GM18951 (cell line): ENCODE data around the gene MAVS.
"Not testable (repeated sequence)": the region's sequence is repeated elsewhere in the genome, so short reads cannot be mapped to it uniquely, and the experiment has no call there.

Experiments
- POLR2A ChIP-seq: IDR thresholded peaks from 4 replicates; pipeline ENCODE4 v1.6.1; 2011; ENCODE audit warnings: mild to moderate bottlenecking; ENCODE audit not compliant: insufficient read length, insufficient read depth; ENCODE audit errors: extremely low read depth
- in situ Hi-C: fragments of 300-500 bp; cut with MboI; formaldehyde crosslinking; loops from one replicate; pipeline ENCODE4 v1.12.0; 2022; ENCODE audit warnings: low sequenced_read_pairs, mixed read lengths, inconsistent platforms; ENCODE audit not compliant: unreplicated experiment

The MAVS gene

DNA sequence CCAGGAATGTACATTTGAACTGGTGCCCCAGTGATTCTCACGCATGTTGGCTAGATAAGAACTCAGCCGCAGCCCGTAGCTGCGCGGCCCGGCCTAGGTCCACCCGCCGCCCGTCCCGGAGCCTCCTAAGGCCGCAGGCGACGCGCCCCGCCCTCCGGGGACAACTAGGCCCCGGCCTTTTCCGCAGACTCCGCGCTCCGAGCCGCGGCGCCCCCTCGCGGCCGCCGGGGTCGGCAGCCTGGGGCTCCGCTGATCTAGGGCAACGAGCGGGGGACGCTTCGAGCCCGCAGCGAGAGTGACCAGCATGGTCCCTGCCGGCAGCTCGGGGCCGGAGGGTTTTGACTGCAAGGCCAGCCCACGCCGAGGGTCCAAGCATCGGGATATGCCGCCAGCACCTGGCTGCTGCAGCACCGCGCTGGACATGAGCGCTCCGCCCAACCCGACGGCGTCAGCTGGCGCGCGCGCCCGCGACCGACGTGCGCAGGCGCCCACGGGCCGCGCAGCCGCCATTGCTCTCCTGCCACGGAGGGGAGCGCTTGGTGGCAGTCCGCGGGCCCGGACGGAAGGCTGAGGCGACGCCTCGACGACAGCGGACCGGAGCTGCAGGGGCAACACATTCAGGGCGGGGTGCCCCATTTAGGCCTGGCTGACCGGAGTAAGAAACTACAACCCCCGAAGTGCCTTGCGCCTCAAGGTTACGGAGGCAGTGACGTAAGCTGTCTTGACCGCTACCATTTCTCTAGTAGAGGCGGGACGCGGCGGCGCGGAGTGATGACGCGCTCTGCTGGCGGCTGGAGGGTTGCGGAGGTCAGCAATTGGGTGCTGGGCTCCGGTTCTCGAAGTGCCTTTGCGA is 26.4 kb upstream of the MAVS start, which contains the start of gene AP5S1:
Gene AP5S1, plus strand, starts transcription at position 500 of the 853 bp plus-strand sequence. CDS start 1,571 bp downstream, outside the sequence.
- peak; percentile 87 for TF ChIP-seq POLR2A
- in situ Hi-C loops: no loop called here

DNA sequence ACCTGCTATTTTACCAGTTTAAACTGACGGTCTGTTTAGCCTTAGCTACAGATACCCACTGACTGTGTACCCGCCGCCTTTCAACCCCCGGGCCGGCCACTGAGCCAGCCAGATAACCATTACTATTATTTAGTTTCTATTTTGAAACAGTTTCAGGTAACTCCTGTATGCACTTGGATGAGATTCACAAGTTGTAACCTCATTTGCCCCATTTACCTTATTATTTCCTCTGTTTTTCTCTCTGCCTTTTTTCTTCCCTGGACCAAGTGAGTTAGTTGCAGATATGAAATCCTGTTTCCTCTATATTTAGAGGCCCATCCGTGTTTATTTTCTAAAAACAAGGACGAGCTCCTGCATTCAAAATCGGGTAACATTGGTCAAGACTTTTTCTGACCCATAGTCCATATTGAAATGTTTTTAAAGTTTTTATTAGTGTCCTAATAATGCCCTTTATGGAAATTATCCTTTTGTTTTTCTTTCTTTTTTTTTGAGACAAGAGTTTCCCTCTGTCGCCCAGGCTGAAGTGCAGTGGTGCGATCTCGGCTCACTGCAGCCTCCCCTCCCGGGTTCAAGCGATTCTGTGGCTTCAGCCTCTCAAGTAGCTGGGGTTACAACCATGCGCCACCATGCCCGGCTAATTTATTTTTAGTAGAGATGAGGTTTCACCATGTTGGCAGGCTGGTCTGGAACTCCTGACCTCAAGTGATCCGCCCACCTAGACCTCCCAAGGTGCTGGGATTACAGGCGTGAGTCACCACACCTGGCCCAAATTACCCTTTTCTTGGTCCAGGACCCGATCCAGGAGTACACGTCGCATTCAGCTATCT is 25.5 kb upstream of the MAVS start:
- in situ Hi-C loops: no loop called here
- no peak for TF ChIP-seq POLR2A

DNA sequence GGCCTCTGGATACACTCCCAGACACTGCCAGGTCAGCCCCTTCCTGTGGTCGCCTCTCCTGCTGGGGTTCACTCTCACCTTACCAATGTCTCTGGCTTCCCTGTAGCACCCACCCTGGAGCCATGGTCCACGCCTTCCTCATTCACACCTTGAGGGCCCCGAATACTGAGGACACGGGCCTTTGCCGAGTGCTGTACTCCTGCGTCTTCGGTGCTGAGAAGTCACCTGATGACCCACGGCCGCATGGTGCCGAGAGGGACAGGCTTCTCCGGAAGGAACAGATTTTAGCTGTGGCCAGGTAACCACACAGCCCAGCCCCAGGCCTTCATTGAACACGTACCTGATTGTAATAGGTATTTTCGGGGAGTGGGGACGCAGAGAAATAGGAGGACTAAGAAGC is 24.6 kb upstream of the MAVS start:
- TF ChIP-seq POLR2A: no peak
- in situ Hi-C loops: no loop called here

DNA sequence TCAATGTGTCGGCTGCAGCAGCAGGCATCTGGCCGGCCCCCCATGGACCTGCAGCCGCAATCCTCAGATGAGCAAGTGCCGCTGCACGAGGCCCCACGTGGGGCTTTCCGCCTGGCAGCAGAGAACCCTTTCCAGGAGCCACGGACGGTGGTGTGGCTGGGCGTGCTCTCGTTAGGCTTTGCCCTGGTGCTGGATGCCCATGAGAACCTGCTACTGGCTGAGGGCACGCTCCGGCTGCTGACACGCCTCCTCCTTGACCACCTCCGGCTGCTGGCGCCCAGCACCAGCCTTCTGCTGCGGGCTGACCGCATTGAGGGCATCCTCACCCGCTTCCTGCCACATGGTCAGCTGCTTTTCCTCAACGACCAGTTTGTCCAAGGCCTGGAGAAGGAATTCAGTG is 22.8 kb upstream of the MAVS start:
- TF ChIP-seq POLR2A: no peak
- in situ Hi-C loops: no loop called here

DNA sequence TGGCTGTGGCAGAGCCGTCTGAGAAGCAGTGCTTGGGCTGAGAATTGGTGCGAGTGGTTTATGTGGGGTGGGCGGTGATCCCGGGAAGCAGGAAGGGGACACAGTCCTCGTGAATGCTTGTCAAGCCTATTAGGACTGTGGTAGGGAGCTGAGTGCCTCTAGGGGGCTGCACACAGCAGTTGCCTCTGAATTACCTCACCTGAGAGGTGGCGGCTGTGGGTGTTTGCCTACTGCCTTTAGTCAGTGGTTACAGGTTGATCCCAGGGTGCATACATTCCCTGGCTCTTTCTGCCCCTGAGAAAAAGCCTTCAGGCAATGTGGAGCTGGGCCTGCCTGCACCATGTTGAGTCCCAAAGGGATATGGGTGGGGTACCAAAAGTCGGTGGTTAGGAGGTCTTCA is 21.1 kb upstream of the MAVS start:
- no peak for TF ChIP-seq POLR2A
- in situ Hi-C loops: no loop called here

DNA sequence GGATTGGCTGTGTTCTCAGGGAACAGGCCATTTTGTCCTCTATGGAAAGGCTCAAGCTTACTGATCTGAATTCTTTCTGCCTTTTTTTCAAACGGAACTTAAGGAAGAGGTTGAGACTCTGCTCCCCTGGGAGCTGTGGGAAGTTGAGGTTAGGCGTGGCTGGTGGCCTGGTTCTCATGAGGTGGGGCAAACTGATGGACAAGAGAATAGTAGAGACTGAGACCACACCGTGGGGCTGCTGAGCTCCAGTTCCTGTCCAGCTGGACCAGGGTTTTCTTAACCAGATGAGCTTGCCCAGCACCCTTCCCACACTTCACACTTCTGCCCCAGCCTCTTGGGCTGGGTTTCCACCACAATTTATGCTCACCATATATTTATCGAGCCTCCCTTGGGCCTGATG is 20.2 kb upstream of the MAVS start:
- in situ Hi-C loops: no loop called here
- no peak for TF ChIP-seq POLR2A

DNA sequence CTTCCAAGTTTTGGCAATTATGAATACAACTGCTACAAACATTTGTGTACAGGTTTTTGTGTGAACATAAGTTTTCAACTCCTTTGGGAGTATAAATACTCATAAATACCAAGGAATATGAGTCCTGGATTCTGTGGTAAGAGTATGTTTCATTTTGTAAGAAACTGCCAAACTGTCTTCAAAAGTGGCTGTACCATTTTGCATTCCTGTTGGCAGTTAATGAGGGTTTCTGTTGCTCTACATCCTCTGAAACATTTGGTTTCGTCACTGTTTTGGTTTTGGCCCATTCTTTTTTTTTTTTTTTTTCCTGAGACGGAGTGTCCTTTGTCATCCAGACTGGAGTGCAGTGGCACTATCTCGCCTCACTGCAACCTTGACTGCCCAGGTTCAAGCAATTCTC is 17.8 kb upstream of the MAVS start:
- no peak for TF ChIP-seq POLR2A
- in situ Hi-C loops: no loop called here

DNA sequence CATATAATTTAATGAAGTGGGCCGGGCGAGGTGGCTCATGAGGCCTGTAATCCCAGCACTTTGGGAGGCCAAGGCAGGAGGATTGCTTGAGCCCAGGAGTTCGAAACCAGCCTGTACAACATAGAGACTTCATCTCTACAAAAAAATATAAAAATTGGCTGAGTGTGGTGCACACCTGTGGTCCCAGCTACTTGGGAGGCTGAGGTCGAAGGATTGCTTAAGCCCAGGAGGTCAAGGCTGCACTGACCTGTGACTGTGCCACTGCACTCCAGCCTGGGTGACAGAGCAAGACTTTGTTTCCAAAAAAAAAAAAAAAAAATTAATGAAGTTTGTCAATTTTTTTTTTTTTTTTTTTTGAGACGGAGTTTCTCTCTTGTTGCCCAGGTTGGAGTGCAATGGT is 16.7 kb upstream of the MAVS start:
- in situ Hi-C loops: not testable (repeated sequence)

DNA sequence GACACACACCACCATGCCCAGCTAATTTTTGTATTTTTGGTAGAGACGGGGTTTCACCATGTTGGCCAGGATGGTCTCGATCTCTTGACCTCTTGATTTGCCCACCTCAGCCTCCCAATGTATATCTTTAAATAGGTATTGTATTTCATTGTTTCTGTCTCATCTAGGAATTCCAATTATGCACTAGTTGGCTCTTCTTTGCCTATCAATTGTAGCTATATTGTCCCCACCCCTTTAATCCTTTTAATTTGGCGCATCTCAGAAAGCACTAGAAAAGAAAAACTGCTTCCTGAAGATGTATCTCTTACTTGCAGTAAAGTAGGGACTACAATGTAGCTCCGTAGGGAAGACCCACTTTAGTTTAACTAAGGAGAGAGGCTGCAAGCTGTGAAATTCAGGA is 10.5 kb upstream of the MAVS start:
- in situ Hi-C loops: no loop called here
- TF ChIP-seq POLR2A: no peak

DNA sequence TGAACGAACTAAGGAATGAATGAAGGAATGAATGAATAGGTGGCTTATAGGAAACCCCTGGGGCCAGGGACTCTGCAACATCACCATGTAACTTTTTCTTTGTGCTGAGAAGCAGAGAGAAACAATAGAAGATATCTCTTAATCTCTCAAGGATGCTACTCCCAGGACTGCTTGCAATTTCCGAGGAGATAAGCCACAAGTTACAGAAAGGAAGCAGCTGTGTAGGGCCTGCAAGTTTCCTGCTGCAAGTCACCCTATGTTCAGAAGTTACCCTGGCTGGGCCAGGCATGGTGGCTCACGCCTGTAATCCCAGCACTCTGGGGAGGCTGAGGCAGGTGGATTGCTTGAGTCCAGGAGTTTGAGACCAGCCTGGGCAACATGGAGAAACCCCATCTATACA is 7.3 kb upstream of the MAVS start:
- in situ Hi-C loops: no loop called here

DNA sequence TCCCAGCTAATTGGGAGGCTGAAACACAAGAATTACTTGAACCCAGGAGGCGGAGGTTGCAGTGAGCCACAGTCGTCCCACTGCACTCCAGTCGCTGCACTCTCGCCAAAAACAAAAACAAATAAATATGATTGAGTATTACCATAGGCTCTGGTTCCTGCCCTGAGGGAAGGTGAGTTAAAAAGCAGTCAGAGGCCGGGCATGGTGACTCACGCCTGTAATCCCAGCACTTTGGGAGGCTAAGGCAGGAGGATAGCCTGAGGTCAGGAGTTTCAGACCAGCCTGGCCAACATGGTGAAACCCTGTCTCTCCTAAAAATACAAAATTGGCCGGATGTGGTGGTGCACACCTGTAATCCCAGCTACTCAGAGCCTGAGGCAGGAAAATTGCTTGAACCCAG is 6.4 kb upstream of the MAVS start:
- in situ Hi-C loops: not testable (repeated sequence)

More for the DNA sequence above, 7.3 kb upstream of the MAVS start:
- TF ChIP-seq POLR2A: no peak

DNA sequence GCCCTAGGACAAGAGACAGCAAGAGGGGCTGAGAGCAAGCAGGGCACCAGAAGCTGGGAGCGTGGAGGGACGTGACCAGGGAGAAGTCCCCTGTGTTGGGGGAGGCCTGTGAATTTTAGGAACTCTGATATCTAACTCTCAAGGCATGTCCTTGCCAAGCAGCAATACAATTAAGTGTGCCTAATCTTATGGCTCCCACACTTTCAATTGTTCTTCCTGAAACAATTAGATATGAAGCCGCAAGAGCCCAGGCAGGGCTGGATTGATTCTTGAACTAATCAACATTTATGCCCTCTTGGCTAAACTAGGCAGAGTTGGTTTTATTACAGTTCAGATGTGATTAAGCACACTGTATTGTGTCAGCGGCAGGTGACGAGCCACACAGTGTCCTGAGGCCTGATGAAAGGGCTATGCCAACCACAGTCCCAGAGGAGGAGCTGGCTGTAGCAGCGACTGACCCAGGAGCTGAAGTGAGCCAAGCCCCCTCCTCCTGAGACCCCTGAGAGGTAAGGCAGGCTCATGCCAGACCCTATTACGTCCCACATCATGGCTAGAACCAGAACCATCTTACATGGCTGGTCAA is 4.2 kb upstream of the MAVS start:
- in situ Hi-C loops: no loop called here
- no peak for TF ChIP-seq POLR2A

DNA sequence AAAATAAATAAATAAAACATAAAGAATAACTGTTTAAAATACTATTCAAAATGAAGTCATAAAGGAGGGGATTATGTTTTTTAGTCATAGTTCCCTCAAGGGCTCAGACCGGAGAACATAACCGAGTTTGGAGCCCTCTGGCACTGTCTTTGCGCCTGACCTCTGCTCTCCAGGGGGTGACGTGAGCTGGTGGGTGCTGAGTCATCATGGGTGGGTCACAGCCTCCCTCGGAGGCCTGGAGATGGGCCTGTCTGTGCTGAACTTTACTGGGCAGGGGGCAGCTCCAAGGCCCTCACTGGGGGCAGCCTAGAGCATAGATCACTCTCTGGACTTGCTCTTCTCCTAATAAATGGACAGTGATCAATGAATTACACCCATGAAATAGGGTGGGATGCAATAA is 3.1 kb upstream of the MAVS start:
- in situ Hi-C loops: no loop called here

DNA sequence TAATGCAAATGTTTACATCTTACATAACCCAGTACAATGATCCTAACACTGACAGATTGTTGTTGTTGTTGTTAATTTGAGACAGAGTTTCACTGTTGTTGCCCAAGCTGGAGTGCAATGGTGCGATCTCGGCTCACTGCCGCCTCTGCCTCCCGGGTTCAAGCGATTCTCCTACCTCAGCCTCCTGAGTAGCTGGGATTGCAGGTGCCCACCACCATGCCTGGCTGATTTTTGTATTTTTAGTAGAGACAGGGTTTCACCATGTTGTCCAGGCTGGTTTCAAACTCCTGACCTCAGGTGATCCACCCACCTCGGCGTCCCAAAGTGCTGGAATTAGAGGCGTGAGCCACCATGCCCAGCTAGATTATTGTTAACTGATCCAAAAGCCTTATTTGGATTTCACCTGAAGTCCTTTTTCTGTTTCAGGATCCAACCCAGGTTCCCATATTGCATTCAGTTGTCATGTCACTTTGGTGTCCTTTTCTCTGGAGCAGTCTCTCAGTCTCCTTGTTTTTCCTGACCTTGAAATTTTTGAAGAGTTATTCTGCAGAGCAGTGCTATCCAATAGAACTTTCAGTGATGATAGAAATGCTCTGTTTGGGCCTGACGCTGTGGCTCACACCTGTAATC is 2.5 kb upstream of the MAVS start:
- in situ Hi-C loops: not testable (repeated sequence)

More for the DNA sequence above, 3.1 kb upstream of the MAVS start:
- no peak for TF ChIP-seq POLR2A

DNA sequence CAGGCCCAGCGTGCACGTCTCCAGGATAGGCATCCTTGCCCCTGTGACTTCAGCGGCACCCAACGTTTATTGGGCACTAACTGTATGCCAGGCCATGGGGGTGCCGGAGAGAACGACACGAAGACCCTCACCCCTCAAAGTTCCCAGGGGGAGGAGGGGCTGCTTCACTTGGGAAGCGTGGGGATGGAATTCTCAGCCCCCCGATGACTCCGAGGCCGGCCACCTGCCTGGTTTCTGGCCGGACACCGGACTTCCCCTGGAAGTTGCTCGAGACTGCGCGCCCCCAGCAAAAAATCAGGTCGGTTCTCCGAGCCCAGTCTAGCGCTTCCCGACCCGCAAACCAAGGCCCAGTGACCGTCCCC is 275 bp upstream of the MAVS start:
- in situ Hi-C loops: no loop called here
- no peak for TF ChIP-seq POLR2A
